ENCODE measurements around the gene ANKRD29. TPM values are rescaled to one million over a fixed set of nuclear protein-coding genes. Genes with fewer than 3 reads are reported as not detected.

ANKRD29 gene
- polyA plus RNA-seq, 1 of the 3 experiments (the other 2 are of a cell fraction) = 8.2 TPM

DNA sequence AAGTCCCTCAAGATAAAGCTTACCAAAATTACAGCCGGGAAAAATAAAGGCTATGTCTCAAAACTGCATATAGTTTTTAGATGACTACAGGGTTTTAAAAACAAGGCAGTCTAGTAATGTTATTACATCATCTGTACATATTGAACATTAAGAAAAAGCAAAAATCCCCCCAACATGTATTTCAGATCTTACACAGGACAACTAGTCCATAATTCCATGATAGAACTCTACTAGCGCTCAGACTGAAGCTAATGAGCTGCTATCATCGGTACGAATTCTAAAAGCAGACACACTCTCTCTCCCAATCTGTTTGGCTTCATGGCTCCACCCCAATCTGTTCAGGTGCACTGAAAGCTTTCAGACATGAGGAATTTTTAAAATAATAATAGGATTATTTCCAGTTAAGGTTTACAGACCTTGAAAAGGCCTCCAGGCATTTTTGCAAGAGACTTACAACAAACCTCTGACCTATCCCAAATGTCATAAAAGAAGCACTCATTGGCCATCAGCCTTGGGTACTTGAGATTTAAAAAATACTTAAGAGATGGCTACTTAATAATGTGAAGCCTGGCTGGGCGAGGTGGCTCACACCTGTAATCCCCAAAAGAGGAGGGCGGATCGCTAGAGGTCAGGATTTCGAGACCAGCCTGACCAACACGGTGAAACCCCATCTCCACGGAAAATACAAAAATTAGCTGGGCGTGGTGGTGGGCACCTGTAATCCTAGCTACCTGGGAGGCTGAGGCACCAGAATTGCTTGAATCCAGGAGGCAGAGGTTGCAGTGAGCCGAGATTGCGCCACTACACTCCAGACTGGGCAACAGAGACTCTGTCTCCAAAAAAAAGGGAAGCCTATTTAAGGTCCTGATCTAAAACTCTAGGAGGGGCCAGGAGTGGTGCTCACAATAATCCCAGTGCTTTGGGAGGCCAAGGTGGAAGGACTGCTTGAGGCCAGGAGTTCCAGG is 78.4 kb downstream of the ANKRD29 start:
- peaks cover 49% of the 10 kb centered on the region for H3K79me2 ChIP-seq (ENCODE audit: insufficient read depth)

DNA sequence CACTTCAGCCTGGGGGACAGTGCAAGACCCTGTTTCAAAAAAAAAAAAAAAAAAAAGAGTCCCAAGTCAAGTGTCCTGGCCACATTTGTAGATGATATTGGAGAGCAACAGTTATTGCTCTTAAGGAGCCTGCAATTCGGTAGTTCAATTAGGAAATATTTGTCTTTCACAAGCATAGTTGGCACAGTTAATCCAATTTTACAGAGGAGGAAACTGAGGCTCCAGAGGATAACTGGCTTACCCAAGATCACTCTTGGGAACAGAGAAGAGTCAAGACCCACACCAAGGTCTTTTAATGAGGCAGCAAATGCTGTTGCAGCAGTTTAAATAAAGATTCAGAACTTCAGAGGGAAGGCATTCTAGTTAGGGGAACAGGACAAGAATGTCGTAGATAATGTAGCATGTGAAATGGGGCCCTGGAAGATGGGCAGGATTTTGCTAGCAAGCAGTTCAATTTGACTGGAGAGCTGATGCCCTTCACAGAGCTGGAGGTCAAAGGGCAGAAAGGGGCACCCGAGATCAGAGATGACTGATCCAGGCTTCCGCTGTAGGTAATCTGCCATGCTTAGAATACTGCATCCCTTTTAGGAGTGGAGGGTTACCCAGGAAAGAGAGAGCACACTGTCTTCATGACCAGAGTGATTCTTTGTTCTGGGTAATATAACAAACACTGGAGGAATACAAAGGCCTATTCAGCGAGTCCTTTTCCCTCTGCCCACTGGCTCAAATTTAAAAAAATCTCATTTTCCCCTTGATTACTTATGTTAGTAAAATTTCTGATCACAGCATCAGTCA is 79.4 kb downstream of the ANKRD29 start:
- no peaks in the 10 kb centered on the region for H3K27me3 ChIP-seq (ENCODE audit: insufficient read depth)
- no peak overlapping the region for H3K9ac ChIP-seq
- peaks cover 60% of the 10 kb centered on the region for H3K79me2 ChIP-seq (ENCODE audit: insufficient read depth)
- H3K36me3 ChIP-seq (replicated peaks in 1 of 2; ENCODE audit: control insufficient read depth in 1 of 2, insufficient read depth in 2 of 2, low read length in 1 of 2) = no peaks in the 10 kb centered on the region
- WGBS (ENCODE audit: low lambda C conversion rate) = 97% methylated on average over 5 of the region's 5 CpGs
- no peak overlapping the region for H3K4me2 ChIP-seq
- no peak overlapping the region for H3K27ac ChIP-seq (ENCODE audit: low read depth in 2 of 2, low read length in 1 of 2)
- H3K9me3 ChIP-seq = no peaks in the 10 kb centered on the region
- ChIA-PET CTCF (interaction anchor here (0.7 kb wide), 1 partner anchor 46 kb away, joined by 3 read pairs; no protein-coding TSS in a partner anchor), POLR2A (no interaction called here)
- no peak overlapping the region for H3K4me3 ChIP-seq (ENCODE audit: low read depth in 2 of 2, low read length in 1 of 2)
- H2AFZ ChIP-seq (ENCODE audit: low read depth) = no peak overlapping the region
- no peak for DNase-seq
- H3K9me2 ChIP-seq = no peaks in the 10 kb centered on the region
- H4K20me1 ChIP-seq (ENCODE audit: insufficient read depth) = peaks cover 11% of the 10 kb centered on the region; the same call in 1 of the 2 replicates
- peaks cover 3% of the 10 kb centered on the region for H3F3A ChIP-seq (replicated peaks; ENCODE audit: insufficient read depth)
- peaks cover 0 to 9% of the 10 kb centered on the region in 2 experiments; a peak in 1 of 4 replicates for H3K4me1 ChIP-seq (ENCODE audit: control insufficient read depth in 1 of 2, insufficient read depth in 2 of 2, low read depth in 1 of 2, low read length in 1 of 2)
- TF ChIP-seq RAD21 (IDR thresholded peaks at IDR 0.05; ENCODE audit: low read length) (no peak), TEAD4 (IDR thresholded peaks at IDR 0.05; ENCODE audit: borderline replicate concordance, insufficient read depth) (no peak), GABPA (IDR thresholded peaks at IDR 0.05; ENCODE audit: low read depth) (no peak), POLR2AphosphoS5 (IDR thresholded peaks at IDR 0.05; ENCODE audit: low read depth, low read length) (no peak), RCOR1 (IDR thresholded peaks at IDR 0.05; ENCODE audit: low read length) (no peak), FOSL2 (IDR thresholded peaks at IDR 0.05; ENCODE audit: borderline replicate concordance, low read depth) (no peak), JUND (IDR thresholded peaks at IDR 0.05) (no peak)
- TF ChIP-seq, protein P1, sequence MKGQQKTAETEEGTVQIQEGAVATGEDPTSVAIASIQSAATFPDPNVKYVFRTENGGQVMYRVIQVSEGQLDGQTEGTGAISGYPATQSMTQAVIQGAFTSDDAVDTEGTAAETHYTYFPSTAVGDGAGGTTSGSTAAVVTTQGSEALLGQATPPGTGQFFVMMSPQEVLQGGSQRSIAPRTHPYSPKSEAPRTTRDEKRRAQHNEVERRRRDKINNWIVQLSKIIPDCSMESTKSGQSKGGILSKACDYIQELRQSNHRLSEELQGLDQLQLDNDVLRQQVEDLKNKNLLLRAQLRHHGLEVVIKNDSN (IDR thresholded peaks at IDR 0.05; ENCODE audit: borderline replicate concordance, low read depth) = no peak
- TF ChIP-seq, protein P2, sequence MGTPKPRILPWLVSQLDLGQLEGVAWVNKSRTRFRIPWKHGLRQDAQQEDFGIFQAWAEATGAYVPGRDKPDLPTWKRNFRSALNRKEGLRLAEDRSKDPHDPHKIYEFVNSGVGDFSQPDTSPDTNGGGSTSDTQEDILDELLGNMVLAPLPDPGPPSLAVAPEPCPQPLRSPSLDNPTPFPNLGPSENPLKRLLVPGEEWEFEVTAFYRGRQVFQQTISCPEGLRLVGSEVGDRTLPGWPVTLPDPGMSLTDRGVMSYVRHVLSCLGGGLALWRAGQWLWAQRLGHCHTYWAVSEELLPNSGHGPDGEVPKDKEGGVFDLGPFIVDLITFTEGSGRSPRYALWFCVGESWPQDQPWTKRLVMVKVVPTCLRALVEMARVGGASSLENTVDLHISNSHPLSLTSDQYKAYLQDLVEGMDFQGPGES (IDR thresholded peaks at IDR 0.05; ENCODE audit: low read depth, low read length) = no peak
- TF ChIP-seq, protein P3, sequence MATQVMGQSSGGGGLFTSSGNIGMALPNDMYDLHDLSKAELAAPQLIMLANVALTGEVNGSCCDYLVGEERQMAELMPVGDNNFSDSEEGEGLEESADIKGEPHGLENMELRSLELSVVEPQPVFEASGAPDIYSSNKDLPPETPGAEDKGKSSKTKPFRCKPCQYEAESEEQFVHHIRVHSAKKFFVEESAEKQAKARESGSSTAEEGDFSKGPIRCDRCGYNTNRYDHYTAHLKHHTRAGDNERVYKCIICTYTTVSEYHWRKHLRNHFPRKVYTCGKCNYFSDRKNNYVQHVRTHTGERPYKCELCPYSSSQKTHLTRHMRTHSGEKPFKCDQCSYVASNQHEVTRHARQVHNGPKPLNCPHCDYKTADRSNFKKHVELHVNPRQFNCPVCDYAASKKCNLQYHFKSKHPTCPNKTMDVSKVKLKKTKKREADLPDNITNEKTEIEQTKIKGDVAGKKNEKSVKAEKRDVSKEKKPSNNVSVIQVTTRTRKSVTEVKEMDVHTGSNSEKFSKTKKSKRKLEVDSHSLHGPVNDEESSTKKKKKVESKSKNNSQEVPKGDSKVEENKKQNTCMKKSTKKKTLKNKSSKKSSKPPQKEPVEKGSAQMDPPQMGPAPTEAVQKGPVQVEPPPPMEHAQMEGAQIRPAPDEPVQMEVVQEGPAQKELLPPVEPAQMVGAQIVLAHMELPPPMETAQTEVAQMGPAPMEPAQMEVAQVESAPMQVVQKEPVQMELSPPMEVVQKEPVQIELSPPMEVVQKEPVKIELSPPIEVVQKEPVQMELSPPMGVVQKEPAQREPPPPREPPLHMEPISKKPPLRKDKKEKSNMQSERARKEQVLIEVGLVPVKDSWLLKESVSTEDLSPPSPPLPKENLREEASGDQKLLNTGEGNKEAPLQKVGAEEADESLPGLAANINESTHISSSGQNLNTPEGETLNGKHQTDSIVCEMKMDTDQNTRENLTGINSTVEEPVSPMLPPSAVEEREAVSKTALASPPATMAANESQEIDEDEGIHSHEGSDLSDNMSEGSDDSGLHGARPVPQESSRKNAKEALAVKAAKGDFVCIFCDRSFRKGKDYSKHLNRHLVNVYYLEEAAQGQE (IDR thresholded peaks at IDR 0.05; ENCODE audit: low read depth, low read length) = no peak

More for the DNA sequence above, 78.4 kb downstream of the ANKRD29 start:
- POLR2A ChIA-PET = no interaction called here
- Histone ChIP-seq H3K27me3 (ENCODE audit: insufficient read depth) (no peaks in the 10 kb centered on the region), H3K9me3 (no peaks in the 10 kb centered on the region), H3F3A (replicated peaks; ENCODE audit: insufficient read depth) (peaks cover 10% of the 10 kb centered on the region), H2AFZ (ENCODE audit: low read depth) (no peak overlapping the region), H3K4me2 (no peak overlapping the region), H3K4me1 (ENCODE audit: control insufficient read depth in 1 of 2, insufficient read depth in 2 of 2, low read depth in 1 of 2, low read length in 1 of 2) (peaks cover 0 to 9% of the 10 kb centered on the region in 2 experiments; a peak in 1 of 4 replicates), H3K9ac (no peak overlapping the region), H3K36me3 (replicated peaks in 1 of 2; ENCODE audit: control insufficient read depth in 1 of 2, insufficient read depth in 2 of 2, low read length in 1 of 2) (no peaks in the 10 kb centered on the region), H4K20me1 (ENCODE audit: insufficient read depth) (0 out of 2 replicates have a peak, but pooled peaks cover 6% of the 10 kb centered on the region), H3K4me3 (ENCODE audit: low read depth in 2 of 2, low read length in 1 of 2) (no peak overlapping the region), H3K27ac (ENCODE audit: low read depth in 2 of 2, low read length in 1 of 2) (no peak overlapping the region), H3K9me2 (no peaks in the 10 kb centered on the region)
- 97% methylated on average over 13 of the region's 13 CpGs for WGBS (ENCODE audit: low lambda C conversion rate)
- DNase-seq = no peak
- TF ChIP-seq, protein P4, sequence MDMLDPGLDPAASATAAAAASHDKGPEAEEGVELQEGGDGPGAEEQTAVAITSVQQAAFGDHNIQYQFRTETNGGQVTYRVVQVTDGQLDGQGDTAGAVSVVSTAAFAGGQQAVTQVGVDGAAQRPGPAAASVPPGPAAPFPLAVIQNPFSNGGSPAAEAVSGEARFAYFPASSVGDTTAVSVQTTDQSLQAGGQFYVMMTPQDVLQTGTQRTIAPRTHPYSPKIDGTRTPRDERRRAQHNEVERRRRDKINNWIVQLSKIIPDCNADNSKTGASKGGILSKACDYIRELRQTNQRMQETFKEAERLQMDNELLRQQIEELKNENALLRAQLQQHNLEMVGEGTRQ (IDR thresholded peaks at IDR 0.05; ENCODE audit: borderline replicate concordance, low read depth, low read length) = no peak
- TF ChIP-seq GATA2 (CRISPR knock-in tag; IDR thresholded peaks at IDR 0.05) (no peak), RFX5 (IDR thresholded peaks at IDR 0.05; ENCODE audit: low read length) (no peak), MXI1 (IDR thresholded peaks at IDR 0.05; ENCODE audit: low read depth, low read length) (no peak)
- TF ChIP-seq, protein P1 (IDR thresholded peaks at IDR 0.05; ENCODE audit: borderline replicate concordance, low read depth) = no peak
- CTCF ChIA-PET = interaction anchor here (0.7 to 3.5 kb wide), 3 partner anchors 47 to 334 kb away, joined by 3 to 13 read pairs (median 4); no protein-coding TSS in a partner anchor

Measured in SK-N-SH (cell line).